B cell (primary cell): ENCODE data around the gene STK33.

Source experiments
- CTCF ChIP-seq: fragments of 200-600 bp; IDR thresholded peaks from one replicate; pipeline ENCODE4 v1.8.0; 2022; ENCODE audit warnings: antibody characterized with exemption, mild to moderate bottlenecking
- EZH2 ChIP-seq: IDR thresholded peaks from 2 replicates; pipeline ENCODE4 v1.6.1; 2012; ENCODE audit warnings: borderline replicate concordance, low read depth, mild to moderate bottlenecking, moderate library complexity, low read length; ENCODE audit not compliant: insufficient read depth, poor library complexity, severe bottlenecking

- TF ChIP-seq EZH2 (no peak), CTCF (no peak)
Measured at GRCh38 chr11:8369592-8370205, 224.3 kb downstream of the STK33 start.
